Cardiac fibroblast (primary cell): ENCODE measurements around the gene GLDC.
A peak's percentile ranks its signal among the peaks of the same experiment; 100 is the strongest.
"Not testable (repeated sequence)": the region's sequence is repeated elsewhere in the genome, so short reads cannot be mapped to it uniquely, and the experiment has no call there.

Source experiments
- DNase-seq, 2 donors: peaks; one replicate each; pipeline versions ENCODE4 v3.0.0 to v3.0.0-alpha.2; 2010; ENCODE audit warnings: low read depth in 2 of 2
- H3K4me3 ChIP-seq, 2 donors: replicated peaks in 1 of 2; 1 replicate in 1 of 2; 2 replicates in 1 of 2; pipeline ENCODE4 v1.5.1; 2011; ENCODE audit warnings: low read depth in 2 of 2, low read length in 2 of 2, mild to moderate bottlenecking in 2 of 2, moderate library complexity in 1 of 2
- TF ChIP-seq, protein P1 (sequence below): IDR thresholded peaks from one replicate; pipeline ENCODE4 v1.5.1; 2011; ENCODE audit warnings: low read depth, mild to moderate bottlenecking, low read length, inconsistent platforms

The GLDC gene

DNA sequence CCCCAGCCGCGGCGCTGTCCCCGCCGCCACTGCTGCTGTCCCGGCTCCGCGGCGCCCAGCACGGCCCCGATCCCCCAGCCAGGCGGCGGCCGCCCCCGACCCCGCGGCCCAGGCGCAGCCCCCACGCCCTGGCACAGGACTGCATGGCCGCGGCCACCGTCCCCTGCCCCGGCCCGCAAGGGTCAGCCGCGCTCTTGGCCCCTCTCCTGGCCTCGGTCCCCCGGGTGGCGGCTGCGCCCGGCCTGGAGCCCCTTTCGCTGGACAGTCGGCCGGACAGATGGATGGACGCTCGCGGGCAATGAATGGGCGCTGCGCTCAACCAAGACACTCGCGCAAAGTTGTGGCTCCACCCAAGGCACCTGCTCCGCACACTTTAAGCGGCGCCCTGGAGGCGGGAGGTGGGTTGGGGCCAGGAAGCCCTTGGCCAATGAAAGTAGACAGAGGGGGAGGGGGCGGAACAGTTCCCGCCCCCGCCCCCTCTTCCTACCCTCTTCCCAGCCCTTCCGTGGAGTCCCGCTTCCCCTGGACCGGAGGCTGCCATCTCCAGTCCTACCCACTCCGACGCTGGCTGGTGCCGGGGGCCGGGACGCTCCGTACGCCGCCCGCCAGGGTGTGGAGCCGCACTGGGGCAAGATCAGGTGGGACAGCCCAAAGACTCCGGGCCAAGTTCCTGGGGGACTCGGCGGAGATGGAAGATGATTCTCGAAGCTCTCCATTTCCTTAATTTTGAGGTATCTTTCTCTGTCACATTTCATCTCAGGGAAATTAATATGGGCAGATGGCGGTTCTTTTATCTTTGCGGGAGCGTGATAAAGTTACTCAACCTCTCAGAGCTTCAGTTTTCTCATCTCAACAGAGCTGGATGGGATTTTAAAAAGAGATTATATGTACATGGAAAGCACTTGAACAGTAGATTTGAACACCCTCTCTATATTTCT is at the start of gene GLDC:
Gene GLDC (minus strand): TSS at position 375 of the 938 bp plus-strand sequence. CDS start 230 bp downstream, at position 145.
- peak within 1 kb of the TSS in 1 of 2 donors; percentile 21 for H3K4me3 ChIP-seq
- TF ChIP-seq, protein P1, sequence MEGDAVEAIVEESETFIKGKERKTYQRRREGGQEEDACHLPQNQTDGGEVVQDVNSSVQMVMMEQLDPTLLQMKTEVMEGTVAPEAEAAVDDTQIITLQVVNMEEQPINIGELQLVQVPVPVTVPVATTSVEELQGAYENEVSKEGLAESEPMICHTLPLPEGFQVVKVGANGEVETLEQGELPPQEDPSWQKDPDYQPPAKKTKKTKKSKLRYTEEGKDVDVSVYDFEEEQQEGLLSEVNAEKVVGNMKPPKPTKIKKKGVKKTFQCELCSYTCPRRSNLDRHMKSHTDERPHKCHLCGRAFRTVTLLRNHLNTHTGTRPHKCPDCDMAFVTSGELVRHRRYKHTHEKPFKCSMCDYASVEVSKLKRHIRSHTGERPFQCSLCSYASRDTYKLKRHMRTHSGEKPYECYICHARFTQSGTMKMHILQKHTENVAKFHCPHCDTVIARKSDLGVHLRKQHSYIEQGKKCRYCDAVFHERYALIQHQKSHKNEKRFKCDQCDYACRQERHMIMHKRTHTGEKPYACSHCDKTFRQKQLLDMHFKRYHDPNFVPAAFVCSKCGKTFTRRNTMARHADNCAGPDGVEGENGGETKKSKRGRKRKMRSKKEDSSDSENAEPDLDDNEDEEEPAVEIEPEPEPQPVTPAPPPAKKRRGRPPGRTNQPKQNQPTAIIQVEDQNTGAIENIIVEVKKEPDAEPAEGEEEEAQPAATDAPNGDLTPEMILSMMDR, result no peak
- DNase-seq, result peak in 1 of 2 donors; percentile 5

DNA sequence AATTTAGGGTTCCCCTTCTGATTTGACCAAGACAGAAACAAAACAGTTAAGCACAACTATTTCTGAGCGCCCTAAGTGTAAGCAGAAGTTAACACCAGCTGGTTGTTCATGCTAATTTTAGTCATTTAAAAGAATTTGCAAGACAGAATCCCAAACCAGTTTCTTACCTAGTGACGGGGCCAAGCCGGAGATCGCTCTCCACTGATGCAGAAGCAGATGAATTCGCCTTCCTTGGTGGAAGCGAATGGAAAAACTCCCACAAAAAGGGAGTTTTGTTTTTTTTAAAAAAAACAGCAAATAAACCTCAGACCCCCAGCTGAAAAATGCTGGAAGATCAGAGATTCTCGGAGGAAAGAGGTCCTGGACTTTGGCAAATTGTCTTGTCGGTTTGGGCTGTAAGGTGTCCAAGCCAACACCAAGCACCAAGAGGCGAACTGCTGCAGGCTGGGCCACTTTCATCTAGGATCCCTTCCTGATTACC is 47.4 kb upstream of the GLDC start:
- DNase-seq, result no peak
- TF ChIP-seq, protein P1, result no peak
- no peak overlapping the region for H3K4me3 ChIP-seq

DNA sequence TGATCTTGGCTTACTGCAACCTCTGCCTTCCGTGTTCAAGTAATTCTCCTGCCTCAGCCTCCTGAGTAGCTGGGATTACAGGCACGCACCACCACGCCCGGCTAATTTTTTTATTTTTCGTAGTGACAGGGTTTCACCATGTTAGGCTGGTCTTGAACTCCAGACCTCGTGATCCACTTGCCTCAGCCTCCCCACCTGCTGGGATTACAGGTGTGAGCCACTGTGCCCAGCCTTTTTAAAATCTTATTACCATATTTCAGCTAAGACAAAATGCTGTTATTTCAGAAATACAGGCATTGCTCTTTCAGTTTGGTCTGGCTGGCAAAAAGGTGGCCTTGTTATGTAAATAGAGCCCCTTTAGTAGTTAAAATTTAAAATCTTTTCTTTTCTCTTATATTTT is 46.9 kb upstream of the GLDC start:
- DNase-seq, result no peak
- TF ChIP-seq, protein P1, result no peak
- no peak overlapping the region for H3K4me3 ChIP-seq

DNA sequence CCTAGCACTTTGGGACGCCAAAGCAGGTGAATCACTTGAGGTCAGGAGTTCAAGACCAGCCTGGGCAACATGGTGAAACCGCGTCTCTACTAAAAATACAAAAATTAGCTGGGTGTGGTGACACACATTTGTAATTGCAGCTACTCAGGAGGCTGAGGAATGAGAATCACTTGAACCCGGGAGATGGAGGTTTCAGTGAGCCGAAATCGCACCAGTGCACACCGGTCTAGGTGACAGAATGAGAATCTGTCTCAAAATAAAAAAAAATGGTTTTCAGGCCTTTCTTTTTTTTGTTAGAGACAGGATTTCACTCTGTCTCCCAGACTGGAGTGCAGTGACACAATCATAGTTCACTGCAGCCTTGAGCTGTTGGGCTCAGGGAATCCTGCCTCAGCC is 45.1 kb upstream of the GLDC start:
- H3K4me3 ChIP-seq, result not testable (repeated sequence)

DNA sequence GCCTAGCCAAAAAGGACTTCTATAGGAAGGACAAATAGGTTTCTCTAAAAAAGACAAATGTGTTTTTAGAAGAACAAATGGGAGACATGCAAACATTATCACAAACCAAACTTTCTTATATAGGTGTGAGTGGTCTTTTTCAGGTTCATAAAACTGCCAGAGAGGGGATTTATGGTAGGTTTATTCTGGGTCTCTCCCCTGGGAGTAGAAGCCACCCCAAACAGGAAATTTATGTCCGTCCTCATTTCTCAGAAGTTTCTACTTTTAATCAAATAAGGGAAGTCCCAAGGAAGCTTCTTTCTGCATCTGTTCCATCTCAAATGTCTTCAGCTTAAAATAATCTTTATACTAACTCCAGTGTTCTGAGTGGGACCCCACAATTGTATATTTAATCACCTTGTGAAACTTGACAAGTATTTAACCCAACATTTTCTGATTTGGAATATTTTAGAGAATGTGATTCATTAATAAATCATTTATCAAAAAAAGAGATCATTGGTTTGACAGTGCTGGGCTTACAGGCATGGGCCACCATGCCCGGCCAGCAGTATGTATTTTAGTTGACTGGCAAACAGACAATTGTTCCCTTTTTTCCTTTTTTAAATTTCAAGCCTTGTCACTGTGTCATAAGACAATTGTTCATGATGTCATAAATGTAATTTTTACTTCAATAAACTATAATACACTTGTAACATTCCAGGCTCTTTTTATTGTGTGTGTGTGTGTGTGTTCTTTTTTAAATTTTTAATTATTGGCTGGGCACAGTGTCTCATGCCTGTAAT is 44.6 kb upstream of the GLDC start:
- no peak overlapping the region for H3K4me3 ChIP-seq
- no peak for DNase-seq
- TF ChIP-seq, protein P1, result no peak

More for the DNA sequence above, 45.1 kb upstream of the GLDC start:
- not testable (repeated sequence) for DNase-seq

DNA sequence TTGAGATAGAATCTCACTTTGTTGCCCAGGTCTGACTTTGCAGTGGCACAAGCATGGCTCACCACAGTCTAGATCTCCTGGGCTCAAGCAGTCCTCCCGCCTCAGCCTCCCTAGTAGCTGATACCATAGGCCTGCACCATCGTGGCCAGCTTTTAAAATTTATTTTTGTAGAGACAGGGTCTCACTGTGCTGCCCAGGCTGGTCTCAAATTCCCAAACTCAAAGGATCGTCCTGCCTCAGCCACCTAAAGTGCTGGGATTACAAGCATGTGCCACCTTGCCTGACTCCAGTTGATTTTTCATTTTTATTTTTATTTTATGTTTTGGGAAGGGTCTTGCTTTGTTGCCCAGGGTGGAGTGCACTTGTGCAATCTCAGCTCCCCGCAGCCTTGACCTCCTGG is 41.7 kb upstream of the GLDC start:
- no peak for DNase-seq
- TF ChIP-seq, protein P1, result no peak
- H3K4me3 ChIP-seq, result no peak overlapping the region

DNA sequence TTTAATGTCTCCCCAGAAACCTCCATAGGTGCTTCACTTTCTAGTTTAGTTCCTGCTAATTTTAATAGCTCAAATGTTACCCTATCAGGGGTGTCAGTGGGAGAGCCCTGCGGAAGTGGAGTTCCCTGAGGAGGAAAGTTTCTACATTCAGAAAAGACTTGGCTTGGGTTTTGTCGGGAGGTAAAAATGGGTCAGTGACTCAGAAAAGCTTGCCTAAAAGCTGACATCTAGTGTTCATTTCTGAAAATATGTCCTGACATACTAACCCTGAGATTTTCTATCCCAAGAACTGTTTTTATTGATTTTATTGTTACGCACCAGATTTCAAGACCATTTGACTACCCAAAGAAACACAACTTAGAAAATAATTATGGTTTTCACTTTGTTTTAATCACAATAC is 40.9 kb upstream of the GLDC start:
- peak; percentile 65 to 71 for DNase-seq
- H3K4me3 ChIP-seq, result no peak overlapping the region
- TF ChIP-seq, protein P1, result peak; percentile 45
